SU-DHL-6 (cell line): ENCODE measurements around the gene NCAPD3.

ENCODE experiments used
- H2AFZ ChIP-seq: fragments of 200-600 bp; sonication (generic); 2 replicates; pipeline ENCODE4 v1.6.1; 2014; ENCODE audit warnings: low read depth, mild to moderate bottlenecking, moderate library complexity, mixed read lengths, antibody characterized with exemption, low read length; ENCODE audit not compliant: severe bottlenecking
- H3F3A ChIP-seq: fragments of 200-600 bp; shearing (Covaris generic); 2 replicates; pipeline ENCODE4 v1.6.0; 2016; ENCODE audit warnings: antibody characterized with exemption, mild to moderate bottlenecking; ENCODE audit not compliant: insufficient read depth
- H3K27ac ChIP-seq: fragments of 200-600 bp; sonication (generic); 2 replicates; pipeline ENCODE4 v1.5.1; 2016; ENCODE audit warnings: low read depth, mild to moderate bottlenecking, low read length, moderate library complexity, mixed read lengths
- H3K27me3 ChIP-seq: fragments of 200-600 bp; sonication (generic), shearing (Covaris generic); 2 replicates; pipeline ENCODE4 v1.6.0; 2014; ENCODE audit warnings: mild to moderate bottlenecking, low read length
- H3K36me3 ChIP-seq: fragments of 200-600 bp; sonication (generic); 2 replicates; pipeline ENCODE4 v1.6.1; 2014; ENCODE audit warnings: mild to moderate bottlenecking, low read length, mixed read lengths
- H3K4me2 ChIP-seq: fragments of 300-600, 200-600 bp; shearing (Covaris generic), sonication (generic); 2 replicates; pipeline ENCODE4 v1.6.0; 2014; ENCODE audit warnings: low read length, low read depth, mild to moderate bottlenecking; ENCODE audit not compliant: poor library complexity, severe bottlenecking
- H3K4me3 ChIP-seq: fragments of 200-600 bp; sonication (generic); 2 replicates; pipeline ENCODE4 v1.5.1; 2014; ENCODE audit warnings: antibody characterized with exemption, low read length, mild to moderate bottlenecking, mixed read lengths; ENCODE audit not compliant: insufficient read depth, poor library complexity, severe bottlenecking
- H3K79me2 ChIP-seq: fragments of 200-600 bp; sonication (generic); 2 replicates; pipeline ENCODE4 v1.6.1; 2014; ENCODE audit warnings: mild to moderate bottlenecking, low read length, moderate library complexity; ENCODE audit not compliant: insufficient read depth
- H3K9ac ChIP-seq: fragments of 200-600 bp; sonication (generic); 2 replicates; pipeline ENCODE4 v1.7.0; 2014; ENCODE audit warnings: mild to moderate bottlenecking, low read length
- H3K9me2 ChIP-seq: fragments of 200-600 bp; sonication (generic); replicated peaks from 2 replicates; pipeline ENCODE4 v1.6.1; 2014; ENCODE audit warnings: low read length; ENCODE audit not compliant: insufficient read depth
- H3K9me3 ChIP-seq: fragments of 200-600 bp; sonication (generic); 2 replicates; pipeline ENCODE4 v1.6.1; 2014; ENCODE audit warnings: low read length, mixed read lengths; ENCODE audit not compliant: insufficient read depth
- H4K20me1 ChIP-seq: fragments of 200-600 bp; sonication (generic); 2 replicates; pipeline ENCODE4 v1.6.1; 2014; ENCODE audit warnings: low read depth, mild to moderate bottlenecking, antibody characterized with exemption, low read length, moderate library complexity, mixed read lengths
- CTCF ChIP-seq: fragments of 200-600 bp; sonication (generic); IDR thresholded peaks from one replicate; pipeline ENCODE4 v1.5.1; 2017; ENCODE audit warnings: antibody characterized with exemption, mild to moderate bottlenecking, low read length, moderate library complexity; ENCODE audit not compliant: insufficient read depth, poor library complexity, severe bottlenecking
- EZH2phosphoT487 ChIP-seq: fragments of 200-600 bp; sonication (generic), shearing (Covaris generic); conservative IDR thresholded peaks from 2 replicates; pipeline ENCODE4 v1.6.1; 2018; ENCODE audit warnings: mild to moderate bottlenecking, antibody characterized with exemption, low read length, moderate library complexity, mixed read lengths

The NCAPD3 gene

GRCh38 chr11:134223121-134223520 is 646 bp downstream of the NCAPD3 start:
- Histone ChIP-seq H3K9ac (peak overlapping the region; percentile 78), H3K4me2 (peak overlapping the region; percentile 65), H3K27me3 (no peaks in the 10 kb centered on the region), H3K9me2 (no peaks in the 10 kb centered on the region), H4K20me1 (peaks cover 12% of the 10 kb centered on the region; the same call in 1 of the 2 replicates), H3K4me3 (peak overlapping the region; percentile 71), H3K27ac (peak overlapping the region; percentile 54), H2AFZ (no peak overlapping the region), H3K36me3 (no peaks in the 10 kb centered on the region), H3K79me2 (peaks cover 46% of the 10 kb centered on the region), H3F3A (no peaks in the 10 kb centered on the region), H3K9me3 (no peaks in the 10 kb centered on the region)
- no peak for TF ChIP-seq EZH2phosphoT487
- TF ChIP-seq CTCF, result no peak

GRCh38 chr11:134216816-134217215 is 7.0 kb downstream of the NCAPD3 start:
- H3F3A ChIP-seq, result no peaks in the 10 kb centered on the region
- H3K27ac ChIP-seq, result no peak overlapping the region
- H3K79me2 ChIP-seq, result peaks cover 67% of the 10 kb centered on the region
- no peaks in the 10 kb centered on the region for H3K9me3 ChIP-seq
- no peaks in the 10 kb centered on the region; the same call in 1 of the 2 replicates for H3K36me3 ChIP-seq
- H3K4me2 ChIP-seq, result no peak overlapping the region
- H3K4me3 ChIP-seq, result no peak overlapping the region
- H4K20me1 ChIP-seq, result 0 out of 2 replicates have a peak, but pooled peaks cover 11% of the 10 kb centered on the region
- no peaks in the 10 kb centered on the region for H3K9me2 ChIP-seq
- no peak overlapping the region for H3K9ac ChIP-seq
- H2AFZ ChIP-seq, result no peak overlapping the region
- TF ChIP-seq CTCF (no peak), EZH2phosphoT487 (no peak)
- H3K27me3 ChIP-seq, result no peaks in the 10 kb centered on the region

GRCh38 chr11:134215836-134216235 is 7.9 kb downstream of the NCAPD3 start:
- Histone ChIP-seq H3K36me3 (no peaks in the 10 kb centered on the region; the same call in 1 of the 2 replicates), H3K27me3 (no peaks in the 10 kb centered on the region), H3K79me2 (peaks cover 65% of the 10 kb centered on the region), H3K4me3 (no peak overlapping the region), H3K9me3 (no peaks in the 10 kb centered on the region), H3F3A (no peaks in the 10 kb centered on the region), H3K27ac (no peak overlapping the region), H4K20me1 (0 out of 2 replicates have a peak, but pooled peaks cover 9% of the 10 kb centered on the region), H3K4me2 (no peak overlapping the region), H3K9me2 (no peaks in the 10 kb centered on the region), H2AFZ (no peak overlapping the region), H3K9ac (no peak overlapping the region)
- TF ChIP-seq EZH2phosphoT487, result no peak
- no peak for TF ChIP-seq CTCF
